ENCODE data around the gene UPF2.

- TF ChIP-seq CTCF (IDR thresholded peaks at IDR 0.05) (no peak), POLR2AphosphoS5 (IDR thresholded peaks at IDR 0.05) (no peak)
These were observed 141.6 kb downstream of the UPF2 start for GRCh38 chr10:11901036-11901301.

All from transverse colon (tissue), 4 donors.